Keratinocyte (primary cell): ENCODE results near the gene FANCB. TPM values are rescaled to one million over a fixed set of nuclear protein-coding genes. Genes with fewer than 3 reads are reported as not detected.

Source experiments
- DNase-seq: peaks from one replicate; pipeline ENCODE4 v3.0.0-alpha.2; 2011; ENCODE audit warnings: low read depth, missing footprints, low spot score
- FAIRE-seq: peaks from 2 replicates; lab custom pipeline; 2011; peaks lifted over from hg19 to GRCh38; lab: Jason Lieb, UNC
- H2AFZ ChIP-seq: 2 replicates; pipeline ENCODE4 v1.6.0; 2012; ENCODE audit warnings: low read length, control low read depth, inconsistent platforms; ENCODE audit not compliant: control insufficient read depth
- H3K27ac ChIP-seq: 2 replicates; pipeline ENCODE4 v1.5.1; 2011; ENCODE audit warnings: low read length; ENCODE audit not compliant: control insufficient read depth, insufficient read depth
- H3K27me3 ChIP-seq: 3 replicates; pipeline ENCODE4 v1.6.0; 2011; ENCODE audit warnings: low read length; ENCODE audit not compliant: control insufficient read depth, insufficient read depth; ENCODE audit errors: extremely low read depth
- H3K36me3 ChIP-seq, 2 experiments: 2 replicates in 1 of 2; 3 replicates in 1 of 2; pipeline ENCODE4 v1.5.1; 2011; ENCODE audit warnings: low read length in 2 of 2, mild to moderate bottlenecking in 1 of 2; ENCODE audit not compliant: control insufficient read depth in 2 of 2, insufficient read depth in 2 of 2; ENCODE audit errors: extremely low read depth in 1 of 2
- H3K4me1 ChIP-seq: 3 replicates; pipeline ENCODE4 v1.5.1; 2011; ENCODE audit warnings: low read length; ENCODE audit not compliant: control insufficient read depth, insufficient read depth; ENCODE audit errors: extremely low read depth
- H3K4me2 ChIP-seq: 3 replicates; pipeline ENCODE4 v1.6.0; 2011; ENCODE audit warnings: low read depth, low read length; ENCODE audit not compliant: control insufficient read depth, insufficient read depth; ENCODE audit errors: extremely low read depth
- H3K4me3 ChIP-seq, 3 experiments: fragments of 200-600 bp in 1 of 3; sonication (generic) in 1 of 3; 2 replicates in 2 of 3; 3 replicates in 1 of 3; pipeline ENCODE4 v1.5.1; 2011 to 2016; ENCODE audit warnings: low read length in 3 of 3, mild to moderate bottlenecking in 3 of 3, control low read depth in 2 of 3, inconsistent platforms in 1 of 3, low read depth in 1 of 3, mixed read lengths in 1 of 3, mixed run types in 1 of 3, moderate library complexity in 1 of 3; ENCODE audit not compliant: control insufficient read depth in 2 of 3, insufficient read depth in 2 of 3; ENCODE audit errors: extremely low read depth in 1 of 3
- H3K79me2 ChIP-seq: 2 replicates; pipeline ENCODE4 v1.6.0; 2012; ENCODE audit warnings: low read length; ENCODE audit not compliant: control insufficient read depth, insufficient read depth
- H3K9ac ChIP-seq: 3 replicates; pipeline ENCODE4 v1.6.0; 2011; ENCODE audit warnings: low read length; ENCODE audit not compliant: control insufficient read depth, insufficient read depth; ENCODE audit errors: extremely low read depth
- H3K9me1 ChIP-seq: 3 replicates; pipeline ENCODE4 v1.6.0; 2011; ENCODE audit warnings: low read length; ENCODE audit not compliant: control insufficient read depth, insufficient read depth; ENCODE audit errors: extremely low read depth
- H3K9me3 ChIP-seq: 2 replicates; pipeline ENCODE4 v1.5.1; 2012; ENCODE audit warnings: low read depth, low read length; ENCODE audit not compliant: control insufficient read depth
- H4K20me1 ChIP-seq: 3 replicates; pipeline ENCODE4 v1.6.0; 2011; ENCODE audit warnings: low read length; ENCODE audit not compliant: control insufficient read depth, insufficient read depth; ENCODE audit errors: extremely low read depth
- EZH2 ChIP-seq: IDR thresholded peaks from one replicate; pipeline ENCODE4 v1.6.1; 2012; ENCODE audit warnings: inconsistent platforms, mild to moderate bottlenecking, low read length, moderate library complexity
- dilution Hi-C: fragments of 300-500 bp; cut with MboI; formaldehyde crosslinking; loops from one replicate; pipeline ENCODE4 v1.7.0; 2020; ENCODE audit warnings: low sequenced_read_pairs; ENCODE audit not compliant: extremely low pct_ligation_motif_present
- polyA plus RNA-seq, 5 experiments: library from polyadenylated mRNA; depleted of rRNA in 3 of 5; stranded (reverse) in 3 of 5; stranded (forward) in 1 of 5; unstranded in 1 of 5; fragments of >200 nt; gene quantifications; 1 replicate in 1 of 5; 2 replicates in 3 of 5; 3 replicates in 1 of 5; pipeline versions ENCODE4 v1.2.1 to v1.2.3, GENCODE V29; 2011 to 2012; ENCODE audit warnings: missing spikeins in 2 of 5, low read depth in 1 of 5, low replicate concordance in 1 of 5
- TF ChIP-seq, protein P1 (sequence below), 3 experiments: IDR thresholded peaks in 1 of 3; conservative IDR thresholded peaks in 1 of 3; optimal IDR thresholded peaks in 1 of 3; 2 replicates in 2 of 3; 3 replicates in 1 of 3; pipeline versions ENCODE3 to v1.5.1; 2011; ENCODE audit warnings: low read length in 3 of 3, mild to moderate bottlenecking in 3 of 3, moderate library complexity in 2 of 3, control low read depth in 1 of 3, inconsistent platforms in 1 of 3; ENCODE audit not compliant: insufficient read depth in 2 of 3; ENCODE audit errors: extremely low read depth in 1 of 3

The FANCB gene
- polyA plus RNA-seq, 1 donor (not counting 4 experiments of a cell fraction or from before 2014, with no cell fraction given), result 3.9 TPM

DNA sequence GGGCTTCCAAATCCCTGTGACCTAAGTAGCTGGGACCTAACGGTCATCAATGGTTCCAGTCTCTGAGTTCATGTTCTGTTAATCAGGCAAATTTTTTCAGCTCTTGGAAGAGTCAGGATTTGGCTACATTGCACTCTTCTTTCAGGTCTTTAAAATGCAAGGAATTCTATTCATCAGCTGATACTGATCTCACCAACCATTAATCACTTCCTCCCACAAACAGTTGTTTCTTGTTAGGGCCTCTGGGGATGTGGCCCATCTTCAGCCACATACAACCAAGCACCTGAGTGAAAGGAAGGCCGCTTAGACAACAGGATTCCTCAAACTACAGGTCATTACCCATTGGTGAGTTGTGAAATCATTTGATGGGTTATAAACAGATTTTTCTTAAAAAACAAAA is 71.7 kb downstream of the FANCB start:
- Histone ChIP-seq H3K4me1 (peaks cover 16% of the 10 kb centered on the region), H4K20me1 (no peaks in the 10 kb centered on the region), H3K9me3 (no peaks in the 10 kb centered on the region), H3K27me3 (no peaks in the 10 kb centered on the region), H3K9ac (no peak overlapping the region), H3K4me2 (peak overlapping the region; percentile 3), H3K9me1 (no peaks in the 10 kb centered on the region), H3K36me3 (no peaks in the 10 kb centered on the region), H2AFZ (no peak overlapping the region), H3K4me3 (no peak overlapping the region), H3K27ac (no peak overlapping the region), H3K79me2 (no peaks in the 10 kb centered on the region)
- DNase-seq, result peak; percentile 65
- FAIRE-seq, result peak; percentile 70
- TF ChIP-seq, protein P1, sequence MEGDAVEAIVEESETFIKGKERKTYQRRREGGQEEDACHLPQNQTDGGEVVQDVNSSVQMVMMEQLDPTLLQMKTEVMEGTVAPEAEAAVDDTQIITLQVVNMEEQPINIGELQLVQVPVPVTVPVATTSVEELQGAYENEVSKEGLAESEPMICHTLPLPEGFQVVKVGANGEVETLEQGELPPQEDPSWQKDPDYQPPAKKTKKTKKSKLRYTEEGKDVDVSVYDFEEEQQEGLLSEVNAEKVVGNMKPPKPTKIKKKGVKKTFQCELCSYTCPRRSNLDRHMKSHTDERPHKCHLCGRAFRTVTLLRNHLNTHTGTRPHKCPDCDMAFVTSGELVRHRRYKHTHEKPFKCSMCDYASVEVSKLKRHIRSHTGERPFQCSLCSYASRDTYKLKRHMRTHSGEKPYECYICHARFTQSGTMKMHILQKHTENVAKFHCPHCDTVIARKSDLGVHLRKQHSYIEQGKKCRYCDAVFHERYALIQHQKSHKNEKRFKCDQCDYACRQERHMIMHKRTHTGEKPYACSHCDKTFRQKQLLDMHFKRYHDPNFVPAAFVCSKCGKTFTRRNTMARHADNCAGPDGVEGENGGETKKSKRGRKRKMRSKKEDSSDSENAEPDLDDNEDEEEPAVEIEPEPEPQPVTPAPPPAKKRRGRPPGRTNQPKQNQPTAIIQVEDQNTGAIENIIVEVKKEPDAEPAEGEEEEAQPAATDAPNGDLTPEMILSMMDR (optimal IDR thresholded peaks at IDR 0.05 in 1 of 3, IDR thresholded peaks at IDR 0.05 in 1 of 3, conservative IDR thresholded peaks at IDR 0.05 in 1 of 3; ENCODE audit: extremely low read depth in 1 of 3, insufficient read depth in 2 of 3, low read length in 3 of 3), result no peak
- no peak for TF ChIP-seq EZH2
- dilution Hi-C loops, result no loop called here

DNA sequence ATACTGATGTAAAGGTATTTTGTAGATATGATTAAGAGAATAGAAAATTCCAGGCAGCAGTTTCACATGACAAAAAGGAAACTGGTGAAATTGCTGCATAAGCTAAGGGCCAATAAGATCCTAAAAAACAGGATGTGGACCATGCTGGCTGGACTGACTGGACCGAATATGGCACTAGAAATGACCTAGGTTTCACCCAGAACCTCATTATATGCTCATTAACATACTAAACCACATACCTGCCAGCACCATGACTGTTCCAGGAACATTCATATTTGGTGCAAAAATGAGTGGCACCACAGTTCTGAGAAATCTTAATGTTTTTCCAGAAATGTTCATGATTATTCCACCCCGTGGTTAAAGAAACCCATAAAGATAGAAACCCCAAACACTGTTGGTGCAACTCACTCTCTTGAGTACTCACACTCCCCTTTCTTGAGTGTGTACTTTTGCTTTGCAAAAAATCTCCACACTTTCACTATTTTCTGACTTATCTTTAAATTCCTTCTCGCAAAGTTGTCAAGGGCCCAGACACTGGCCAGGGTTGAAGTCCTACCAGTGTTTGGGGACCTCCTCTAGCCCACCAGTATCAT is 74.0 kb downstream of the FANCB start:
- no peak for TF ChIP-seq EZH2
- TF ChIP-seq, protein P1 (optimal IDR thresholded peaks at IDR 0.05 in 1 of 3, IDR thresholded peaks at IDR 0.05 in 1 of 3, conservative IDR thresholded peaks at IDR 0.05 in 1 of 3; ENCODE audit: extremely low read depth in 1 of 3, insufficient read depth in 2 of 3, low read length in 3 of 3), result no peak
- Histone ChIP-seq H3K9me3 (no peaks in the 10 kb centered on the region), H3K27me3 (no peaks in the 10 kb centered on the region), H3K4me3 (no peak overlapping the region), H3K79me2 (no peaks in the 10 kb centered on the region), H3K9ac (no peak overlapping the region), H3K9me1 (no peaks in the 10 kb centered on the region), H2AFZ (no peak overlapping the region), H3K36me3 (no peaks in the 10 kb centered on the region), H3K27ac (no peak overlapping the region), H3K4me1 (peaks cover 16% of the 10 kb centered on the region), H3K4me2 (no peak overlapping the region), H4K20me1 (no peaks in the 10 kb centered on the region)
- FAIRE-seq (no peak), DNase-seq (no peak)
- dilution Hi-C loops, result no loop called here

Other genes with a start within 250 kb of the FANCB start
- gene MOSPD2, start 352 bp upstream of the FANCB start, polyA plus RNA-seq, result 14.0 to 20.4 TPM (median 15.6 TPM) in 3 replicates